ENCODE measurements around the gene TNIK.

- TF ChIP-seq EP300 (IDR thresholded peaks at IDR 0.05) = no peak
- no peak for TF ChIP-seq CTCF (IDR thresholded peaks at IDR 0.05)
- TF ChIP-seq POLR2A (IDR thresholded peaks at IDR 0.05) = no peak
Measured at GRCh38 chr3:171212648-171213047, 247.6 kb downstream of the TNIK start.

All from gastroesophageal sphincter (tissue), 3 donors.